ENCODE measurements around the gene GFY.
"Not testable (repeated sequence)": the region's sequence is repeated elsewhere in the genome, so short reads cannot be mapped to it uniquely, and the experiment has no call there.

Gene GFY

GRCh38 chr19:49430678-49431329 is 5.6 kb downstream of the GFY start:
- DNase-seq, result no peak

GRCh38 chr19:49431330-49431749 is 6.2 kb downstream of the GFY start:
- no peak for DNase-seq

GRCh38 chr19:49432141-49433073 is 7.2 kb downstream of the GFY start:
- no peak for DNase-seq

- no peak for DNase-seq
Observed at GRCh38 chr19:49433240-49433901, 8.2 kb downstream of the GFY start.

GRCh38 chr19:49434907-49435583 is 9.9 kb downstream of the GFY start:
- no peak for DNase-seq

GRCh38 chr19:49435670-49436069 is 10.5 kb downstream of the GFY start:
- DNase-seq, result no peak

- peak; percentile 37 for DNase-seq
Observed at GRCh38 chr19:49436381-49437017, 11.3 kb downstream of the GFY start.

GRCh38 chr19:49437231-49437630 is 12.0 kb downstream of the GFY start:
- DNase-seq, result no peak

- no peak for DNase-seq
Observed at GRCh38 chr19:49438261-49438660, 13.1 kb downstream of the GFY start.

GRCh38 chr19:49439836-49440235 is 14.6 kb downstream of the GFY start:
- no peak for DNase-seq

- no peak for DNase-seq
Observed at GRCh38 chr19:49440439-49441209, 15.4 kb downstream of the GFY start.

- peak; percentile 32 for DNase-seq
Observed at GRCh38 chr19:49441210-49441959, 16.2 kb downstream of the GFY start, which contains the start of gene SLC17A7. TSS of gene SLC17A7 (minus strand) at chr19:49441527. CDS start at chr19:49441379, 148 bp downstream.

- DNase-seq, result no peak
Observed at GRCh38 chr19:49441960-49442350, 16.8 kb downstream of the GFY start.

- DNase-seq, result no peak
Observed at GRCh38 chr19:49442354-49442753, 17.2 kb downstream of the GFY start.

GRCh38 chr19:49442771-49443365 is 17.7 kb downstream of the GFY start:
- DNase-seq, result peak; percentile 41

GRCh38 chr19:49443366-49444099 is 18.3 kb downstream of the GFY start:
- DNase-seq, result peak; percentile 86

GRCh38 chr19:49444100-49444700 is 19.0 kb downstream of the GFY start:
- not testable (repeated sequence) for DNase-seq

GRCh38 chr19:49445997-49446396 is 20.8 kb downstream of the GFY start:
- no peak for DNase-seq
